Measurements from ENCODE around the gene EVI5L. TPM values are rescaled to one million over a fixed set of nuclear protein-coding genes. Genes with fewer than 3 reads are reported as not detected.

EVI5L gene
- total RNA-seq, 3 donors from 2014 or later, result 7.5 to 12.5 (median 9.2) TPM

DNA sequence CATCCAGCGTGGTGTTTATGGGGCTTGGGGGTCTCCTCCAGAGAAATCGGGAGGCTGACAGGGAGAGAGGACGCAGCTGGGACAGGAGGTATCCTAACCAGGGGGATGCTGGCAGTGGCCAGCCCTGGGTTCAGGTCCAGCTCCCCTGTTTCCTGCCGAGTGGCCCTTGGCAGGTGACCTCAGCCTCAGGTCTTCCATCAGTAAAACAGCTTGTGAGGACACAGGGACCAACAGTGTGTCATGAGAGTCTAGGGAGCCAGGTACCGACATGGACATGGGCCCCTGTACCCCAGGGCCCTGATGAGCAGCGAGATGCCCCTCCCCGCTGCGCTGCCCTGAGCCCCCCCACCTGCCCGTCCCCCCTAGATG is 19.6 kb downstream of the EVI5L start:
- H3K4me3 ChIP-seq, result no peak overlapping the region
- no peak for TF ChIP-seq CTCF (IDR thresholded peaks at IDR 0.05)
- TF ChIP-seq POLR2AphosphoS5 (IDR thresholded peaks at IDR 0.05), result no peak
- TF ChIP-seq POLR2A (IDR thresholded peaks at IDR 0.05), result no peak
- intact Hi-C loops (cut with DNase I; ENCODE audit: low total_unique reads), result no loop called here
- H3K4me1 ChIP-seq, result peaks cover 0 to 5% of the 10 kb centered on the region in 2 donors
- no peak overlapping the region for H3K27ac ChIP-seq
- no peaks in the 10 kb centered on the region for H3K9me3 ChIP-seq
- H3K36me3 ChIP-seq, result no peaks in the 10 kb centered on the region
- H3K27me3 ChIP-seq, result no peaks in the 10 kb centered on the region
- DNase-seq (ENCODE audit: low spot score in 2 of 2), result no peak

- H3K4me3 ChIP-seq, result no peak overlapping the region
- H3K27ac ChIP-seq, result no peak overlapping the region
- no peak for DNase-seq (ENCODE audit: low spot score in 2 of 2)
- no peaks in the 10 kb centered on the region for H3K9me3 ChIP-seq
- no peaks in the 10 kb centered on the region for H3K36me3 ChIP-seq
- H3K27me3 ChIP-seq, result no peaks in the 10 kb centered on the region
- peaks cover 0 to 5% of the 10 kb centered on the region in 2 donors for H3K4me1 ChIP-seq
- TF ChIP-seq POLR2AphosphoS5 (IDR thresholded peaks at IDR 0.05), result no peak
- TF ChIP-seq CTCF (IDR thresholded peaks at IDR 0.05), result no peak
- TF ChIP-seq POLR2A (IDR thresholded peaks at IDR 0.05), result no peak
- intact Hi-C loops (cut with DNase I; ENCODE audit: low total_unique reads), result loop anchor here (5.0 kb wide), 1 partner anchor 52 kb away; the partner anchor contains the start of gene MAP2K7
Measured at GRCh38 chr19:7850000-7850813, 20.2 kb downstream of the EVI5L start.

DNA sequence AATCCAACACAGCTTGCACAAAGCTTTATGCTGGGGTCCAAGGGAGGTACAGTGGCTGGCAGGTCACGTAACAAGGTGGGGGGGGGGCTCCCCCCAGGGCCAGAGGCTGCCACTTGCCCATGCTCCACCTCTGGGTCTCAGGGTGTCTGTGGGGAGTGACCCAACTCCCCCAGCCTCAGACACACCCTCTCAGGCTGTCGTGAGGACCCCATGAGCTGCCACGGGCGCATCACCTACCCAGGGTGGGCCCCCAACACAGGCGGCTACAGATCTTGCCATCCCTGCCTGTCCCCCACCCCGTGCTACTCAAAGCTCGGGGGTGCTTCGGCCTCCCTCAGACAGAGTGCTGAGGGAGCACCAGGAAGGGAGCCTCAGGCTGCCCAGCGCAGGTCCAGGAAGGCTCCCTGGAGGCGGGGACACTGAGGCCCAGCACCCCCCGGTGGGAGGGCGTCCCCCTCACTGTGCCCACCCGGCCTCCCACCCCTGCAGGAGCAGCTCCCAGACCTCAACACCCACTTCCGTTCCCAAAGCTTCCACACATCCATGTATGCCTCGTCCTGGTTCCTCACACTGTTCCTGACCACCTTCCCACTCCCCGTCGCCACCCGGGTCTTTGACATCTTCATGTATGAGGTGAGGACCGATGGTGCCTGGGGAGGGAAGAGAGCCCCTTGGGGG is 21.1 kb downstream of the EVI5L start:
- DNase-seq (ENCODE audit: low spot score in 2 of 2), result no peak
- H3K4me1 ChIP-seq, result peaks cover 0 to 5% of the 10 kb centered on the region in 2 donors
- no peaks in the 10 kb centered on the region for H3K36me3 ChIP-seq
- no peaks in the 10 kb centered on the region for H3K27me3 ChIP-seq
- no peak overlapping the region for H3K27ac ChIP-seq
- H3K4me3 ChIP-seq, result no peak overlapping the region
- H3K9me3 ChIP-seq, result no peaks in the 10 kb centered on the region
- no peak for TF ChIP-seq POLR2AphosphoS5 (IDR thresholded peaks at IDR 0.05)
- TF ChIP-seq POLR2A (IDR thresholded peaks at IDR 0.05), result no peak
- no peak for TF ChIP-seq CTCF (IDR thresholded peaks at IDR 0.05)
- intact Hi-C loops (cut with DNase I; ENCODE audit: low total_unique reads), result loop anchor here (5.0 kb wide), 1 partner anchor 51 kb away; the partner anchor contains the start of gene MAP2K7

DNA sequence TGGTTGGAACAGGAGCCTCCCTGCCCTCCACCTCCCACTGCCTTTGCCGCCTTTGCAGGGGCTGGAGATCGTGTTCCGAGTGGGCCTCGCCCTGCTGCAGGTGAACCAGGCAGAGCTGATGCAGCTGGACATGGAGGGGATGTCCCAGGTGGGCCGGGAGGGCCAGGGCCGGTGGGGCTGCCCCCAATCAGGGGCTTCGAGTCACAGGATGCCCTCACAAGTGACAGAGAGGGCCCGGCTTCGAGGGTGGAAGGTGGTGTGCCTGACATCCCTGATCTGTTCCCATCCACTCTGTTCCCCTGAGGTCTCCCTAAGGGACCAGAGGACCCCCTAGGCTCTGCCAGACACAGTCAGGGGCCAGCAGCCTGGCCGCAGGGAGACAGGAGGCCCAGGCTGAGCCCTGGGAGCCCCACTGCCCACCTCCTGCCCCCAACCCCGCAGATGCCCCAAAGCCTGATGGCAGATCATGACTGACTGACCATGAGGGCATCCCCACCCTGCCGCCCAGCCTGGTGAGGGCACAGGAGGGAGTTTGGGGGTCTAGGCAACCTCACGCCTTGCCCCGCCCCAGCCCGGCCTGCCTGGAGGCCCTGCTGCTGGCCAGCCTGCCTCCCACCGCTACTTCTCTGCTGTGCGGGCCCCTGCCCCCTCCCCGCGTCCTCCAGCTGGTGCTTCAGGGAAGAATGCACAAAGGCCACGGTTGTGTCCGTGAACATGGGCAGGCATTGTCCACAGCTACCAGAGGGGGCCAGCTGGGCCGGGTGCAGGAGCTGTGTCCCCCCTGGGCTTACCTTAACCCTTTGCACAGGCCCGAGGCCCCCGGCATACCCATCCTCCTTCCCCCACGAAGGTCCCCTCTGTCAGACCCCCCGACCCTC is 21.8 kb downstream of the EVI5L start:
- H3K4me3 ChIP-seq, result no peak overlapping the region
- no peak overlapping the region for H3K27ac ChIP-seq
- H3K4me1 ChIP-seq, result peaks cover 0 to 5% of the 10 kb centered on the region in 2 donors
- no peaks in the 10 kb centered on the region for H3K9me3 ChIP-seq
- TF ChIP-seq CTCF (IDR thresholded peaks at IDR 0.05), result no peak
- TF ChIP-seq POLR2A (IDR thresholded peaks at IDR 0.05), result no peak
- TF ChIP-seq POLR2AphosphoS5 (IDR thresholded peaks at IDR 0.05), result no peak
- H3K27me3 ChIP-seq, result no peaks in the 10 kb centered on the region
- intact Hi-C loops (cut with DNase I; ENCODE audit: low total_unique reads), result loop anchor here (5.0 kb wide), 1 partner anchor 50 kb away; the partner anchor contains the start of gene MAP2K7
- H3K36me3 ChIP-seq, result no peaks in the 10 kb centered on the region
- DNase-seq (ENCODE audit: low spot score in 2 of 2), result no peak

All from breast epithelium (tissue), 4 donors.